ENCODE data around the gene SPRR2B.

- TF ChIP-seq POLR2A (IDR thresholded peaks at IDR 0.05; ENCODE audit: low read depth, low read length) = no peak
- TF ChIP-seq MYC (IDR thresholded peaks at IDR 0.05; ENCODE audit: low read depth, low read length) = no peak
- no peak for TF ChIP-seq CTCF (IDR thresholded peaks at IDR 0.05; ENCODE audit: extremely low read depth in 1 of 2, insufficient read depth in 1 of 2, low read depth in 1 of 2, low read length in 2 of 2)
- TF ChIP-seq JUN (IDR thresholded peaks at IDR 0.05; ENCODE audit: borderline replicate concordance, insufficient read depth, insufficient read length, low read depth) = no peak
Observed at GRCh38 chr1:153057375-153057774, 14.0 kb downstream of the SPRR2B start, which contains the start of gene SPRR2A.
